CD4-positive, alpha-beta T cell (primary cell): Measurements from ENCODE around the gene GALNT18. TPM values are rescaled to one million over a fixed set of nuclear protein-coding genes. Genes with fewer than 3 reads are reported as not detected.

Experiments used
- ATAC-seq: fragments of 200-7000 bp; cut with Tn5 transposase; one replicate; pipeline ENCODE4 v1.10.0; 2022; ENCODE audit warnings: mild to moderate bottlenecking; ENCODE audit not compliant: poor library complexity
- CTCF ChIA-PET: fragments of 350-600 bp; sonication (Branson Sonifier 250); formaldehyde crosslinking; loops from one replicate; lab custom pipeline; 2021; ENCODE audit warnings: antibody characterized with exemption, inconsistent platforms; lab: Charles Lee
- POLR2A ChIA-PET: fragments of 350-600 bp; sonication (Branson Sonifier 250); formaldehyde crosslinking; loops from one replicate; lab custom pipeline; 2021; ENCODE audit warnings: antibody characterized with exemption, inconsistent platforms; lab: Charles Lee
- DNase-seq, 14 experiments: peaks; one replicate each; pipeline ENCODE4 v3.0.0-alpha.2; 2013 to 2020; ENCODE audit warnings: mixed read lengths in 2 of 14
- H3K27ac ChIP-seq, 2 donors: one replicate each; pipeline versions ENCODE4 v1.5.1 to v1.7.0; 2013; ENCODE audit warnings: low read length in 2 of 2, low read depth in 1 of 2, mild to moderate bottlenecking in 1 of 2
- H3K27me3 ChIP-seq, 2 experiments: 1 replicate in 1 of 2; 2 replicates in 1 of 2; pipeline versions ENCODE4 v1.6.1 to v1.7.0; 2013; ENCODE audit warnings: low read length in 2 of 2, control low read depth in 1 of 2, mild to moderate bottlenecking in 1 of 2, moderate library complexity in 1 of 2; ENCODE audit not compliant: insufficient read depth in 2 of 2, control insufficient read depth in 1 of 2
- H3K36me3 ChIP-seq: one replicate; pipeline ENCODE4 v1.6.1; 2013; ENCODE audit warnings: low read length, control low read depth; ENCODE audit not compliant: insufficient read depth
- H3K4me1 ChIP-seq: one replicate; pipeline ENCODE4 v1.6.1; 2013; ENCODE audit warnings: low read length, control low read depth; ENCODE audit not compliant: insufficient read depth
- H3K4me3 ChIP-seq: one replicate; pipeline ENCODE4 v1.5.1; 2013; ENCODE audit warnings: mild to moderate bottlenecking, low read length, moderate library complexity
- H3K9me3 ChIP-seq, 2 experiments: 1 replicate in 1 of 2; 2 replicates in 1 of 2; pipeline versions ENCODE4 v1.6.1 to v1.7.0; 2013; ENCODE audit warnings: low read length in 2 of 2, mild to moderate bottlenecking in 2 of 2, control low read depth in 1 of 2, moderate library complexity in 1 of 2; ENCODE audit not compliant: control insufficient read depth in 1 of 2, insufficient read depth in 1 of 2
- H3K27ac Mint-ChIP-seq: one replicate; pipeline ENCODE4 v1.8.0; 2020; ENCODE audit warnings: mixed read lengths
- H3K27me3 Mint-ChIP-seq: one replicate; pipeline ENCODE4 v1.8.0; 2021; ENCODE audit warnings: mixed read lengths
- H3K36me3 Mint-ChIP-seq: one replicate; pipeline ENCODE4 v1.8.0; 2021; ENCODE audit warnings: low read depth, mixed read lengths
- H3K4me1 Mint-ChIP-seq: one replicate; pipeline ENCODE4 v1.8.0; 2021; ENCODE audit warnings: low read depth, mixed read lengths
- H3K4me3 Mint-ChIP-seq: one replicate; pipeline ENCODE4 v1.8.0; 2020; ENCODE audit warnings: mild to moderate bottlenecking, mixed read lengths
- H3K9me3 Mint-ChIP-seq: one replicate; pipeline ENCODE4 v1.8.0; 2020; ENCODE audit warnings: mixed read lengths
- CTCF ChIP-seq: fragments of 200-600 bp; IDR thresholded peaks from one replicate; pipeline ENCODE4 v1.8.0; 2022; ENCODE audit warnings: antibody characterized with exemption, mild to moderate bottlenecking
- intact Hi-C, 2 experiments: fragments of 100-400 bp; cut with DNase I in 1 of 2; cut with micrococcal nuclease in 1 of 2; formaldehyde crosslinking; loops; one replicate each; pipeline versions ENCODE4 v1.15.1 to v1.9.0; 2023 to 2025; cut with DNase I, micrococcal nuclease
- total RNA-seq, 174 experiments: library from RNA in 2 of 174; stranded (reverse) in 2 of 174; gene quantifications; one replicate each; pipeline ENCODE4 v1.2.3 and lab custom pipeline; 2021 to 2026

GALNT18 gene
- total RNA-seq, 2 experiments from 2014 or later, result 0.08 TPM; not detected in 1

GRCh38 chr11:11290354-11290753, 331.5 kb downstream of the GALNT18 start:
- Mint-ChIP-seq H3K27me3 (peaks cover 13% of the 10 kb centered on the region), H3K4me3 (no peak overlapping the region), H3K9me3 (no peaks in the 10 kb centered on the region), H3K4me1 (no peaks in the 10 kb centered on the region), H3K27ac (no peak overlapping the region), H3K36me3 (no peaks in the 10 kb centered on the region)
- Histone ChIP-seq H3K27ac (no peak overlapping the region), H3K36me3 (no peaks in the 10 kb centered on the region), H3K27me3 (peaks cover 0 to 12% of the 10 kb centered on the region in 2 experiments), H3K4me1 (no peaks in the 10 kb centered on the region), H3K4me3 (no peak overlapping the region), H3K9me3 (no peaks in the 10 kb centered on the region)
- intact Hi-C loops, result no loop called here
- POLR2A ChIA-PET, result no interaction called here
- ATAC-seq (no peak), DNase-seq (no peak)
- CTCF ChIA-PET, result no interaction called here
- no peak for TF ChIP-seq CTCF

DNA sequence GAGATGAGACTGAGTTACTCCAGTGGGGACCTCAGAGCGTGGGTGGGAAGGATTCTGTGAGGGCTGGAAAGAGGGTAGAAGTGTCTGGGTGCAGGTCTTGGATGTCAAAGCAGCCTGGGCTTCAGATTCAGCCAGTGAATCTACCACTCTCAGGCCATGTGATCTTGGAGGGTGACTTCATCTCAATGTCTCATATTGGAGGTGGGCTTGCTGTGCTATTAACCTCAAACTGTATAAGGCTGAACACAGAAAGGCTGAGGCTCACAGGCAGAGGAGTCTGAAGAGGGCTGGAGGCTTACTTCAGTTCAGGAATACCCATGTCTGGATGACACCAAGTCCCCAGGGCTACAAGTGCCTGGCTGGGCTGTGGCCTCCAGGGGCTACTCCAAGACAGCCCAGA, 332.1 kb downstream of the GALNT18 start:
- ATAC-seq, result no peak
- Histone ChIP-seq H3K27me3 (peaks cover 0 to 12% of the 10 kb centered on the region in 2 experiments), H3K27ac (no peak overlapping the region), H3K9me3 (no peaks in the 10 kb centered on the region), H3K4me3 (no peak overlapping the region), H3K36me3 (no peaks in the 10 kb centered on the region), H3K4me1 (no peaks in the 10 kb centered on the region)
- Mint-ChIP-seq H3K27me3 (peaks cover 13% of the 10 kb centered on the region), H3K9me3 (no peaks in the 10 kb centered on the region), H3K27ac (no peak overlapping the region), H3K4me3 (no peak overlapping the region), H3K4me1 (no peaks in the 10 kb centered on the region), H3K36me3 (no peaks in the 10 kb centered on the region)
- DNase-seq, result no peak
- intact Hi-C loops, result no loop called here
- ChIA-PET POLR2A (no interaction called here), CTCF (no interaction called here)
- no peak for TF ChIP-seq CTCF

- Histone ChIP-seq H3K4me1 (no peaks in the 10 kb centered on the region), H3K36me3 (no peaks in the 10 kb centered on the region), H3K27me3 (peaks cover 0 to 12% of the 10 kb centered on the region in 2 experiments), H3K9me3 (no peaks in the 10 kb centered on the region), H3K27ac (no peak overlapping the region), H3K4me3 (no peak overlapping the region)
- intact Hi-C loops, result no loop called here
- H3K36me3 Mint-ChIP-seq, result no peaks in the 10 kb centered on the region
- ATAC-seq, result no peak
- H3K4me1 Mint-ChIP-seq, result no peaks in the 10 kb centered on the region
- no peak for DNase-seq
- peaks cover 13% of the 10 kb centered on the region for H3K27me3 Mint-ChIP-seq
- H3K27ac Mint-ChIP-seq, result no peak overlapping the region
- H3K9me3 Mint-ChIP-seq, result no peaks in the 10 kb centered on the region
- no peak for TF ChIP-seq CTCF
- CTCF ChIA-PET, result no interaction called here
- POLR2A ChIA-PET, result no interaction called here
- no peak overlapping the region for H3K4me3 Mint-ChIP-seq
These were observed 332.7 kb downstream of the GALNT18 start for GRCh38 chr11:11288972-11289616.
